HepG2 (cell line): ENCODE data around the gene CCND1. TPM values are rescaled to one million over a fixed set of nuclear protein-coding genes. Genes with fewer than 3 reads are reported as not detected.

Experiments used
- AGO1 ChIP-seq: fragments of 200-400 bp; formaldehyde crosslinking; IDR thresholded peaks from 2 replicates; pipeline ENCODE4 v1.6.1; 2017; ENCODE audit warnings: mild to moderate bottlenecking, low read depth, low read length, moderate library complexity; ENCODE audit not compliant: poor library complexity, severe bottlenecking
- ATF1 ChIP-seq: IDR thresholded peaks from 2 replicates; pipeline ENCODE4 v1.6.1; 2016; ENCODE audit warnings: mild to moderate bottlenecking, control low read depth
- ATF3 ChIP-seq: sonication (generic); formaldehyde crosslinking; IDR thresholded peaks from 2 replicates; pipeline ENCODE4 v1.4.0; 2020; ENCODE audit warnings: missing genetic modification reagents
- CAMTA2 ChIP-seq: sonication (generic); formaldehyde crosslinking; IDR thresholded peaks from 2 replicates; pipeline ENCODE4 v1.4.0; 2020; ENCODE audit warnings: mild to moderate bottlenecking, missing genetic modification reagents, borderline replicate concordance
- ELF4 ChIP-seq: sonication (generic); formaldehyde crosslinking; IDR thresholded peaks from 2 replicates; pipeline ENCODE4 v1.5.0; 2020; ENCODE audit warnings: missing genetic modification reagents, mild to moderate bottlenecking, moderate library complexity, borderline replicate concordance
- ETV5 ChIP-seq: IDR thresholded peaks from 2 replicates; pipeline ENCODE4 v1.6.1; 2018; ENCODE audit warnings: missing biosample characterization, missing genetic modification reagents, inconsistent platforms, borderline replicate concordance
- HNF4G ChIP-seq, 2 experiments: sonication (generic) in 1 of 2; formaldehyde crosslinking in 1 of 2; IDR thresholded peaks; 2 replicates each; pipeline versions ENCODE4 v1.4.0 to v1.6.1; 2011 to 2020; ENCODE audit warnings: borderline replicate concordance in 2 of 2, low read depth in 2 of 2, mild to moderate bottlenecking in 2 of 2, low read length in 1 of 2, missing genetic modification reagents in 1 of 2, moderate library complexity in 1 of 2
- HNRNPL ChIP-seq: fragments of 200-400 bp; formaldehyde crosslinking; IDR thresholded peaks from 2 replicates; pipeline ENCODE4 v1.6.1; 2017; ENCODE audit warnings: mild to moderate bottlenecking, low read depth, low read length
- IRX3 ChIP-seq: sonication (generic); formaldehyde crosslinking; IDR thresholded peaks from 2 replicates; pipeline ENCODE4 v1.8.1; 2023; ENCODE audit warnings: mild to moderate bottlenecking, low read depth, missing genetic modification reagents, borderline replicate concordance
- KMT2B ChIP-seq: IDR thresholded peaks from 2 replicates; pipeline ENCODE4 v1.6.1; 2016; ENCODE audit warnings: missing genetic modification reagents, missing compliant biosample characterization
- ONECUT2 ChIP-seq: sonication (generic); formaldehyde crosslinking; IDR thresholded peaks from 2 replicates; pipeline ENCODE4 v1.4.0; 2020; ENCODE audit warnings: missing genetic modification reagents
- ZBTB8A ChIP-seq: sonication (generic); formaldehyde crosslinking; IDR thresholded peaks from 2 replicates; pipeline ENCODE4 v1.4.0; 2020; ENCODE audit warnings: mild to moderate bottlenecking, low read depth, missing genetic modification reagents, borderline replicate concordance
- ZC3H13 ChIP-seq: sonication (generic); formaldehyde crosslinking; IDR thresholded peaks from 2 replicates; pipeline ENCODE4 v1.8.1; 2023; ENCODE audit warnings: mild to moderate bottlenecking, missing genetic modification reagents, moderate library complexity
- ZNF468 ChIP-seq: sonication (generic); formaldehyde crosslinking; IDR thresholded peaks from 2 replicates; pipeline ENCODE4 v1.8.0; 2022; ENCODE audit warnings: mild to moderate bottlenecking, moderate library complexity, missing genetic modification reagents
- ZNF513 ChIP-seq: sonication (generic); formaldehyde crosslinking; conservative IDR thresholded peaks from 2 replicates; pipeline ENCODE4 v1.5.0; 2020; ENCODE audit warnings: missing genetic modification reagents
- ZNF550 ChIP-seq: sonication (generic); formaldehyde crosslinking; IDR thresholded peaks from 2 replicates; pipeline ENCODE4 v1.4.0; 2020; ENCODE audit warnings: mild to moderate bottlenecking, missing genetic modification reagents, borderline replicate concordance
- ZNF562 ChIP-seq: sonication (generic); formaldehyde crosslinking; IDR thresholded peaks from 2 replicates; pipeline ENCODE4 v1.8.0; 2022; ENCODE audit warnings: missing genetic modification reagents, borderline replicate concordance
- ZNF646 ChIP-seq: sonication (generic); formaldehyde crosslinking; IDR thresholded peaks from 2 replicates; pipeline ENCODE4 v1.9.0; 2021; ENCODE audit warnings: mild to moderate bottlenecking, missing genetic modification reagents
- ZNF704 ChIP-seq: sonication (generic); formaldehyde crosslinking; IDR thresholded peaks from 2 replicates; pipeline ENCODE4 v1.8.1; 2023; ENCODE audit warnings: mild to moderate bottlenecking, inconsistent platforms, moderate library complexity, missing genetic modification reagents, borderline replicate concordance
- polyA plus RNA-seq, 8 experiments: library from polyadenylated mRNA; depleted of rRNA in 3 of 8; stranded (reverse) in 7 of 8; unstranded in 1 of 8; fragments of >200 nt; fragmentation: Illumina TruSeq in 4 of 8; extraction: Trizol in 4 of 8; gene quantifications; 2 replicates each; pipeline versions ENCODE4 v1.2.1 to v1.2.3, GENCODE V29; 2011 to 2016; ENCODE audit warnings: low read depth in 4 of 8, missing spikeins in 1 of 8, mixed read lengths in 1 of 8; ENCODE audit not compliant: insufficient read depth in 1 of 8
- total RNA-seq, 5 experiments: library from RNA; depleted of rRNA; stranded (reverse); fragments of >200 nt; fragmentation: Illumina TruSeq; extraction: Trizol; gene quantifications; 2 replicates each; pipeline ENCODE4 v1.2.3, GENCODE V29; 2016; ENCODE audit warnings: low read depth in 1 of 5

Gene CCND1
- total and polyA plus RNA-seq, 2 of the 13 experiments (the other 11 are each of a cell fraction or from before 2014, with no cell fraction given): 107 to 136 TPM

DNA sequence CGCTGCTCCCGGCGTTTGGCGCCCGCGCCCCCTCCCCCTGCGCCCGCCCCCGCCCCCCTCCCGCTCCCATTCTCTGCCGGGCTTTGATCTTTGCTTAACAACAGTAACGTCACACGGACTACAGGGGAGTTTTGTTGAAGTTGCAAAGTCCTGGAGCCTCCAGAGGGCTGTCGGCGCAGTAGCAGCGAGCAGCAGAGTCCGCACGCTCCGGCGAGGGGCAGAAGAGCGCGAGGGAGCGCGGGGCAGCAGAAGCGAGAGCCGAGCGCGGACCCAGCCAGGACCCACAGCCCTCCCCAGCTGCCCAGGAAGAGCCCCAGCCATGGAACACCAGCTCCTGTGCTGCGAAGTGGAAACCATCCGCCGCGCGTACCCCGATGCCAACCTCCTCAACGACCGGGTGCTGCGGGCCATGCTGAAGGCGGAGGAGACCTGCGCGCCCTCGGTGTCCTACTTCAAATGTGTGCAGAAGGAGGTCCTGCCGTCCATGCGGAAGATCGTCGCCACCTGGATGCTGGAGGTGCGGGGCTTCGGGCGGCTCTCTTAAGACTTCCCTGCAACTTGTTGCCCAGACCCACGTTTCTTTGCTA lies at the start of gene CCND1 (continued):
- TF ChIP-seq ZNF550 (CRISPR knock-in tag) (no peak), ATF1 (no peak; the same call in 1 of the 2 replicates), ZBTB8A (CRISPR knock-in tag) (no peak), ZNF513 (CRISPR knock-in tag) (0 out of 2 replicates have a peak, but pooled peaks have one; percentile 54), ZNF562 (CRISPR knock-in tag) (no peak), ETV5 (no peak), ONECUT2 (no peak), ELF4 (CRISPR knock-in tag) (no peak), AGO1 (no peak), KMT2B (CRISPR knock-in tag) (no peak), IRX3 (no peak), ZNF468 (CRISPR knock-in tag) (no peak), ZC3H13 (peak; percentile 63; the same call in 1 of the 2 replicates), CAMTA2 (no peak), HNRNPL (no peak; the same call in 1 of the 2 replicates), HNF4G (IDR thresholded peaks at IDR 0.05; ENCODE audit: borderline replicate concordance, low read depth, low read length) (peak; percentile 48; the same call in 1 of the 2 replicates), HNF4G (CRISPR knock-in tag; IDR thresholded peaks at IDR 0.05; ENCODE audit: borderline replicate concordance, low read depth) (no peak), ZNF704 (CRISPR knock-in tag) (no peak), ZNF646 (no peak), ATF3 (CRISPR knock-in tag) (no peak)
